Stimulated activated CD4-positive, alpha-beta T cell treated with anti-CD3 and anti-CD28 coated beads, TNF-alpha, amount 100 ng/mL, for 1 hour (primary cell): Measurements from ENCODE around the gene PLD6.
"Not testable (repeated sequence)": the region's sequence is repeated elsewhere in the genome, so short reads cannot be mapped to it uniquely, and the experiment has no call there.

ENCODE experiments used
- DNase-seq, 3 donors: peaks; one replicate each; pipeline ENCODE4 v3.0.0-alpha.2; 2020; ENCODE audit warnings: low read depth in 3 of 3, low spot score in 1 of 3

The PLD6 gene

GRCh38 chr17:17201271-17201670 is 4.9 kb downstream of the PLD6 start:
- no peak for DNase-seq

DNA sequence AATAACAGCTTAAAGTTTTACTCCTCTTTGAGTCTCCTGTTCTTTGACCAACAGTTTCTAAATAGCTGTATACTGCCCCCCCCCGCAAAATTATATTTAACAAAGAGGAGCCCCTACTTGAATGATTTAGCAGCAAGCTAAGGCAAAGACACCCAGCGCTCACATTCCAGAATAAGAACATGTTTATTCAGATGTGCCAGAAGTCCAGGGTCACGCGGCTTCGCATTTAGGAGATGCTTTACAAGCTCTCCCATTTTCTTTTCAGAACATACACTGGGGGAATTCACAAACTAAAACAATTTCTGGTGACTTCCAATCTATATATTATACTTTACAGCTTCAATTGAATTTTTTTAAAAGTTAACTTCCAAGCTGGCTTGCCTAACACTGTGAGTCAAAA is 5.3 kb downstream of the PLD6 start:
- no peak for DNase-seq

- no peak for DNase-seq
Measured at GRCh38 chr17:17200311-17200710, 5.8 kb downstream of the PLD6 start.

GRCh38 chr17:17198281-17198680 is 7.9 kb downstream of the PLD6 start:
- DNase-seq, result no peak

- DNase-seq, result no peak
Measured at GRCh38 chr17:17196776-17197175, 9.4 kb downstream of the PLD6 start.

DNA sequence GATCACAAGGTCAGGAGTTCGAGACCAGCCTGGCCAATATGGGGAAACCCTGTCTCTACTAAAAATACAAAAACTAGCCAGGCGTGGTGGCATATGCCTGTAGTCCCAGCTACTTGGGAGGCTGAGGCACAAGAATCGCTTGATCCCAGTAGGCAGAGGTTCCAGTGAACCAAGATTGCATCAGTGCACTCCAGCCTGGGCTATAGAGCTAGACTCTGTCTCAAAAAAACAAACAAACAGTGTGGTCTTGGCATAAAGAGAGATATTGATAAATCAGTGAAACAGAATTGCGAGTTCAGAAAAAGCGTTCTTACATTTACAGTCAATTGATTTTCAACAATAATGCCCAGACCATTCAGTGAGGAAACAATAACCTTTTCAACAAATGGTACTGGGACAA is 10.7 kb downstream of the PLD6 start:
- DNase-seq, result not testable (repeated sequence)

DNA sequence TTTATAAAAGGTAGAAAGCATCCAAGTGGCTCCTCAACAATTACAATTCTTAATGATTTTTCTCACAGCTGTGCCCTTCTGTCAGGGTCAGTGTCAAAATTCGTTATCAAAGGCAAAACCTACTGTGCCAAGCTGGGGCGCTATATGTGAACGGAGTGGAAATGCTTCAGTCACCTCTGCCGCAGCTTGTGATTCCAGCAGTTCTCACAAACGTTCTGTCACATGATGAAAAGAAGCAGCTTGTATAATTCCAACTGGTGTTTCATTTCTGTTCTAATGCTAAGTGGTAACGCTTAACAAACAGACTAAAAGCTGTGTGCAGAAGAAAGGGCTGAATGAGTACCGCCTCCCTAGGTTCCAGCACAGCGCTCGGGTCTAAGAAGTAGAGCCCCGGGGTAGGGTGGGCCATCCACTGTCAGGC is 14.2 kb downstream of the PLD6 start:
- DNase-seq, result no peak

- DNase-seq, result no peak
Measured at GRCh38 chr17:17191346-17191792, 14.8 kb downstream of the PLD6 start.

DNA sequence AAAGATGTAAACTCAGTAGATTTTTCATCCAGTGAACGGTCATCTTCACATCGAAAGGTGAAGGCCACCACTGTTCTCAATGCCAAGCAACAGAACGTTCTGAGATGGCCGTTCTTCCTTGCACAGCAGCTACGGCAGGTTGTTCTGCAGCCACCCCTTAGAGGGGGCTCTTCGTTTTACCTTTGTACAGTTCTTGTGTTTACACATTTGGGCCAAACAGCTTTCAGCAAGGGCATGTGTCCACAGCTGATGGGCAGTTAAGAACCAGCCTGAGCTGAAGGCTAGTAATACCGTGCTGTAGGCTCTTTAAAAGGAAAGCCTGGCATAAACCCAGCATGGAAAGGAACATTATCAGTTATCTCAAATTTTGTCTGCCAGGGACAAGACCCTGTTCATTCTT is 15.9 kb downstream of the PLD6 start:
- no peak for DNase-seq

- no peak for DNase-seq
Measured at GRCh38 chr17:17189559-17189958, 16.6 kb downstream of the PLD6 start.

DNA sequence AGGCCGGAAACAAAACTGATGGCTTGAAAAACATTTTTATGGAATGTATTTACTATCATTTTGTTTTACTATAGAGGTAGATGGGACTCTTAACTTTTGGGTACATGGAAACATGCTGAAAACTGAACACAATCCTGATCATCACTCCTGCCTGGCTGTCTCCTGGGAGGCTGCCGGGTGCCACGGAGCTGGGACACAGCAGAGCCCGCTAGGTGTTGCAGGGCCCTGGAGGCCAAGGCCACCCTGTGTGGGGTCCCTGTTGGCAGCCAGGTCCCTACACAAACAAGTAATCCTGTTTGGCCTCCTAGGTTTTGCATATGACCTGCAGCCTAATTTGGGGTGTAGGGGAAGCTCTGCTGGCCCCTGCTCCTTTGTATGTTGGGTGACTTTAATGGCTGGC is 17.5 kb downstream of the PLD6 start:
- no peak for DNase-seq

- no peak for DNase-seq
Measured at GRCh38 chr17:17186551-17187505, 19.3 kb downstream of the PLD6 start.

DNA sequence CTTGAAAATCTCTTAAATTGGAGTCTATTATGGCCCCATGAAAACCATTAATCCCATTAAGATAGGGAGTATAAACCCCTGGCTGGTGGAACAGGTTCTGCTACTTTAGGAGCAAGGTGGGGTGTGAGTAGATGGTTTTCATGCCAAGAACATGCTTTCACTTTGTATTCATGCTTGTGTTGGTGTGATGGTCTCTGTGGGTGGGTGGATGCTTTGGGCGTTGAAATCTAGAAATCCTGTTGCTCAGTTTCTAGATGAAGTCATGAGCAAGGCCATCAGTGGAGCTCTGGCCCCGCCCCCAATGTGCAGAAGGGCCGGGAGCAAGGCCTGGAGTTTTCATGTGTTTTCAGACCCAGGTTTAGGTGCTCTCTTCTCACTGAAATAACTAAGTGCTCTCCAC is 20.1 kb downstream of the PLD6 start:
- DNase-seq, result peak in 1 of 3 donors; percentile 47

- not testable (repeated sequence) for DNase-seq
Measured at GRCh38 chr17:17184985-17185757, 21.0 kb downstream of the PLD6 start.

DNA sequence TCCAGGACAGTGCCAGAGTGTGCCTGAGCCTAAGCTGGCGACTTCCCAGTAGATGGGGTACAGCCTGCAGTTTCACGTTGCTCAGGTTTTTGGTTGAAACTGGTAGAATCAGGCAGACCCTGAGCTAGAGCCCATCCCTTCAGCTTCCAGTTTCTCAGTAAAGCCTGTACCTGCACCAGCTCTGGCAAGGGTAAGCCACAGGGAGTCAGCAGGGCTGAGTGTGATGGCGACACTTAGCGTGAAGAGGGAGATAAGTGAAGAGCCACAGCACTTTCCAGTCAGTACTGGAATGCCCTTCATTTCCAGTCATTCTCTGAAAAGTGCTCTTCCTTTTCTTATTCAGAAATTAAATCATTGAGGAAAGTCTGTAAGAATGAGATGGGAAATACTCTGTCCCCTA is 22.4 kb downstream of the PLD6 start:
- DNase-seq, result no peak

DNA sequence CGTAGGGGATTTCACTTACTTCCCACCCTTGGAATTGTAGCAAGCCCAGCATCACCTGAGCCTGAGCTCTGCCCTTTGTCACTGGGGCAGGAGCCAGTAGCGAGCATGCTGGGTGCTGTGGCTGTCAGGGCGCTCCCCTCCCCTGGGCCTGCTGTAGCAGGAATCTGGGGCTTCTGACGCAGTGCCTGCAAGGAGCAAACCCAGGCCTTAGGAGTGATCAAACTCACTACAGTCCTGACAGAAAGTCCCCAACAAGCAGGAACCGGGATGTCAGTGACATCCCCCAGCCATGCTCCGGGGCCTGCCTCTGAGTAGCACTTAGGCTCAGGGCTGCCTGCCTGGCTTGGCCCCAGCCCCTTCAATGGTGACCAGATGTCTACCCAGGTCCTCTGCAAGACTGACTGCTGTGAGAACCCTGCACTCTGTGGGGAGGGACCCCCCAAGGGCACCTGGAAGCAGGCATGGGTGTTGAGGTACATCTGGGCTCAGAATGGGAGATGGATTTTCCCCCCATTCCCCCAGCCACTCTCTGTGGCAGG is 23.5 kb downstream of the PLD6 start:
- no peak for DNase-seq

DNA sequence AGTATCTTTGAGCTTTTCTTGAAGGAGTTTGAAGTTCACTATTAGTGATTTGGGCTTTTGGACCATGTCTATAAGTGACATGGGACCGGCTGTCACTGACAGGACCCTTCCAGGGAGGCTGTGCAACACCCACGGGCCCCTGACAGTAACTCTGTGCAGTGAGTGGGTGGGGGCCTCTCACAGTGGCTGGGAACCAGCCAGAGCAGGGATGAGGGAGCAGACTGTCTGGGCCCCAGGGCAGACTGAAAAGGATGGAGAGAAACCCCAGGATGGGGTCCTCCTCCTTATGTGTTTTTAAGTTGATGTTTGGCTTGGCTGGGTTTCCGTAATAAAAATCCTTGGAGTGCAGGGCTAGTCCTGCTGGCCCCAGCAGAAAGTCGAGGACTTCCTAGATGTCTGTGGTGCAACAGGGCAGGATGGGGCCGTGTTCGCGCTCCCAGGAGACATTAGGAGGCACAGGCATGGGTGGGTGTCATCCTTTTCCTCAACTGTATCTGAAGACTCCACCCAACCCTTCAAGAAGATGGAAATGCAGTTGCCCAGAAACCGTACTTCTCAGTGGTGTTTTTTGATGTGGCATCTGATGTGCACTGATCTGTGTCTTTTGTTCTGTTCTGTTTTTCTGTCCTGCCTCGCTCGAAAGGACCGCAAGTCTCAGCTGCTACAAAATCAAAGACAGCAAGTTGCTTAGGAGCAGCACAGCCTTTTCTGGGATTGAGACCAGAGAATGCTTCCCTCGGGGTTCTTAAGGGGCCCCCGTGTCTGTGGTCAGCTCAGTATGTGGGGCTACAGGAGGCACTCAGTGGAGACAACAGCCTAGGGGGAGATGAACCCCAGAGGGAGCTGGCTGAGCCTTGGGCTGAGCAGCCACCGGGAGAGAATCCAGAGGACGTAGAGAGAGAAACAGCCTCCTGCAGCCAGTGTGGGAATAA is 24.2 kb downstream of the PLD6 start:
- DNase-seq, result no peak

- DNase-seq, result no peak
Measured at GRCh38 chr17:17180741-17181525, 25.2 kb downstream of the PLD6 start.

- no peak for DNase-seq
Measured at GRCh38 chr17:17180141-17180603, 26.0 kb downstream of the PLD6 start.

- no peak for DNase-seq
Measured at GRCh38 chr17:17179371-17179827, 26.7 kb downstream of the PLD6 start.
